Measurements from ENCODE around the gene SLC39A13.

SLC39A13 gene

GRCh38 chr11:47406896-47407745 is 1.3 kb upstream of the SLC39A13 start:
- no peak for DNase-seq

GRCh38 chr11:47408598-47409439 is 429 bp downstream of the SLC39A13 start:
- DNase-seq = no peak

GRCh38 chr11:47409440-47410369 is 1.3 kb downstream of the SLC39A13 start:
- DNase-seq = no peak

- no peak for DNase-seq
These were observed 2.2 kb downstream of the SLC39A13 start for GRCh38 chr11:47410370-47411264.

- no peak for DNase-seq
These were observed 3.7 kb downstream of the SLC39A13 start for GRCh38 chr11:47411884-47412746.

- no peak for DNase-seq
These were observed 5.0 kb downstream of the SLC39A13 start for GRCh38 chr11:47413351-47413750.

GRCh38 chr11:47413908-47414684 is 5.7 kb downstream of the SLC39A13 start:
- no peak for DNase-seq

GRCh38 chr11:47414685-47415070 is 6.3 kb downstream of the SLC39A13 start:
- DNase-seq = no peak

- no peak for DNase-seq
These were observed 6.9 kb downstream of the SLC39A13 start for GRCh38 chr11:47415091-47415854.

GRCh38 chr11:47415949-47416472 is 7.6 kb downstream of the SLC39A13 start:
- DNase-seq = no peak

GRCh38 chr11:47417712-47418111 is 9.3 kb downstream of the SLC39A13 start:
- DNase-seq = no peak

GRCh38 chr11:47418454-47419259 is 10.3 kb downstream of the SLC39A13 start:
- DNase-seq = no peak

GRCh38 chr11:47425611-47426010 is 17.2 kb downstream of the SLC39A13 start:
- no peak for DNase-seq

GRCh38 chr11:47426062-47426956 is 17.9 kb downstream of the SLC39A13 start, which contains the start of gene PSMC3:
PSMC3 (minus strand) TSS chr11:47426439; CDS start chr11:47426279, 160 bp downstream.
- DNase-seq = peak; percentile 75 to 93

- no peak for DNase-seq
These were observed 22.1 kb downstream of the SLC39A13 start for GRCh38 chr11:47430524-47430923.

GRCh38 chr11:47431356-47432083 is 23.1 kb downstream of the SLC39A13 start:
- DNase-seq = no peak

Data from cerebellar nuclear complex (tissue), 1 donor.